ENCODE data around the gene NOX3.

- TF ChIP-seq, protein P1, sequence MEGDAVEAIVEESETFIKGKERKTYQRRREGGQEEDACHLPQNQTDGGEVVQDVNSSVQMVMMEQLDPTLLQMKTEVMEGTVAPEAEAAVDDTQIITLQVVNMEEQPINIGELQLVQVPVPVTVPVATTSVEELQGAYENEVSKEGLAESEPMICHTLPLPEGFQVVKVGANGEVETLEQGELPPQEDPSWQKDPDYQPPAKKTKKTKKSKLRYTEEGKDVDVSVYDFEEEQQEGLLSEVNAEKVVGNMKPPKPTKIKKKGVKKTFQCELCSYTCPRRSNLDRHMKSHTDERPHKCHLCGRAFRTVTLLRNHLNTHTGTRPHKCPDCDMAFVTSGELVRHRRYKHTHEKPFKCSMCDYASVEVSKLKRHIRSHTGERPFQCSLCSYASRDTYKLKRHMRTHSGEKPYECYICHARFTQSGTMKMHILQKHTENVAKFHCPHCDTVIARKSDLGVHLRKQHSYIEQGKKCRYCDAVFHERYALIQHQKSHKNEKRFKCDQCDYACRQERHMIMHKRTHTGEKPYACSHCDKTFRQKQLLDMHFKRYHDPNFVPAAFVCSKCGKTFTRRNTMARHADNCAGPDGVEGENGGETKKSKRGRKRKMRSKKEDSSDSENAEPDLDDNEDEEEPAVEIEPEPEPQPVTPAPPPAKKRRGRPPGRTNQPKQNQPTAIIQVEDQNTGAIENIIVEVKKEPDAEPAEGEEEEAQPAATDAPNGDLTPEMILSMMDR (IDR thresholded peaks at IDR 0.05 in 8 of 11, conservative IDR thresholded peaks at IDR 0.05 in 3 of 11), result no peak
- TF ChIP-seq POLR2A (IDR thresholded peaks at IDR 0.05), result no peak
- TF ChIP-seq POLR2AphosphoS5 (IDR thresholded peaks at IDR 0.05), result no peak
These were observed 5.4 kb downstream of the NOX3 start for GRCh38 chr6:155450240-155450581.
